ENCODE data around the gene TM9SF2.

TM9SF2 gene

GRCh38 chr13:99496184-99497142, 4.8 kb upstream of the TM9SF2 start:
- DNase-seq = no peak

DNA sequence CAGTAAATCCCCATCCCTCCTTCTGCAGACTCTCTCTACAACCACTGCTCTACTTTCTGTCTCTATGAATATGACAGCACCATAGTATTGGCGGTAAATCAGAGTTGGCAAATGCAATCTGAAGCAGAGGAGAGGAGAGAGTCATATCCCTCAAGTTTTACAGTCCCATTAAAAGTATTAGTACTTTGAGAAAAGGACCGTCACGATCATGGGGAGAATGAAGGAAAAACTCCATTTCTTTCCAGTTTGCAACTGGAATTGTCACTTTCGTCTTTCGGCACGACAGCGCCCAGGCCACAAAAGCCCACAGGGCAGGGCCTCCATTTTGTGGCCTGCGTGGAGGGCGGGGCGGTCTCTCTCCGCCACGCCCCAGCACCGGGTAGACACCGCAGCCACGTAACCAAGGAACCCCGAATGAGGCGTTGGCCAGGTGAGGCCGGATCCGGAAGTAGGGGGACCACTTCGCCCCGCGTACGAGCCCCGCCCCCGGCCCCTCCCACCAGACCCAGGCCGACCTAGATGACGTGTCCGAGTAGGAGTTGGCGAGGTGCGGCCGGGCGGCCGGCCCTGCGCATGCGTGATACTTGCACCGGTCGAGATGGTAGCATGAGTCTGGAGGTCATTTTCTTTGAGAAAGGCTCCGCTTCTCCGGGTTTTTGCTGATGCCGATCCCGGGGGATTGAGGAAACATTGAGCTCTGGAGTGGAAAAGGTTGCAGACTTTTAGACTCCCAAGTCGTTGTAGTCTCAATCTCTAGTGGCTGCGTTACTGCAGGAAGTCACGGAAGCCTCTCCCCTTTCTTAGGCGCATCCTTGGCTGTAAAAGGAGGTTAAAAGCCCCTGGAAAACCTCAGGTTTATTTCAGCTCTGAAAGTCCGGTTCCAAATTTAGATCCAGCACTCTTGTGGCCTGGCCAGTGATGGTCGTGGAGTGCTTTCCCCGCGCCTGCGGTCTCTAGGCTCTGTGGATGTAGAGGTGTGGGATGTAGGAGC, 2.8 kb upstream of the TM9SF2 start:
- peak; percentile 90 for DNase-seq

GRCh38 chr13:99500839-99501183, 461 bp upstream of the TM9SF2 start:
- no peak for DNase-seq

DNA sequence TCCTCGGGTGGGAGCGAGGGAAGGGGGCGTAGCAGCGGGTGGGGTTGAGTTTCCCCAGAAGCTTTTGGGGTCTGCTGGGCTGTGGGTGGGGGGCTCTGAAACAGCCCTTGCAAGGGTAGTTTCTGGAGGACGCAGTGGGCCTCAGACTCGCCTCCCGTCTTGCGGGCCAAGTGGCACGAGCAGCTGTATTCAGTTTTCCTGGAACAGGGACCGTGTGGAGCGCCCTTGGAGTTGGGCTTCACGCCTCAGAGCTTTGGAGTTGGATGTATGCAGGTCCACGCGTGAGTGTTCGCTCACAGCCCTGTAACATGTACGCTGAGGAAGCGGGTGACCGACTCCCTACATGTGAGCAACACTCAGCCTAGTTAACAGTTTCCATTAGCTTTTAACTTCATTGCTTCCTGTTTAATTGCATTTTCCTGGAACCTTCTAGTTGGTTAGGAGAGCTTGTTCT, 603 bp downstream of the TM9SF2 start:
- DNase-seq = no peak

- DNase-seq = no peak
Measured at GRCh38 chr13:99505814-99506269, 4.6 kb downstream of the TM9SF2 start.

GRCh38 chr13:99506634-99507033, 5.4 kb downstream of the TM9SF2 start:
- no peak for DNase-seq

GRCh38 chr13:99507054-99507453, 5.8 kb downstream of the TM9SF2 start:
- DNase-seq = no peak

GRCh38 chr13:99507551-99507950, 6.3 kb downstream of the TM9SF2 start:
- no peak for DNase-seq

DNA sequence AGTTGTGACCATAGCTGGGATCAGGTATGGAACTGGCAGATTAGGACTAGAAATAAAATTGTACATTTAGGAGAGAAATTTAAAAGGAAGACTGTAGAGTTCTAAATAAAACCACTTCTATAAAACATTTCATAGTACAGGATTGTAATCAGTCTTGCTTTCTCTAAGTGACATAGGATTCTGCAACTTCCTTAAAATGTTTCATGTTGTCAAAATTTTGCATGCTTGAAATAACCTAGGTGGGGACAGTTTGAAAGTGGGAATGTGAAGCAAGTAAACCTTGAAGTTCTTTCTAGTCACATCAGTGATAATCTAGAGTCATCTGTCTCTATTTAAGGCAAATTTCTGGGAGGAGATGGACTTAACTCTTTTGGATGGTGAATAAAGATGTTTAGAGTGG, 6.7 kb downstream of the TM9SF2 start:
- no peak for DNase-seq

DNA sequence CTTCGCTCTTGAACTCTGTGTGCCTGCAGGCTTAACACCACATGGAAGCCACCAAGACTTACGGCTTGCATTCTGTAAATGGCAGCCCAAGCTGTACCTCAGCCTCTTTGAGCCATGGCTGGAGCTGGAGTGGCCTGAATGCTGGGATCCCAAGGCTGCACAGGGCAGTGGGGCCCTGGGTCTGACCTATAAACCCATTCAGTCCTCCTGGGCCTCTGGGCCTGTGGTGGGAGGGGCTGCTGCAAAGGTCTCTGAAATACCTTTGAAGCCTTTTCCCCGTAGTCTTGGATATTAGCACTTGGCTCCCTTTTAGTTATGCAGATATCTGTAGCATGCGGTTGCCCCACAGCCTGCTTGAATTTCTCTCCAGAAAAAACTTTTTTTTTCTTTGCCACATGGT, 8.2 kb downstream of the TM9SF2 start:
- no peak for DNase-seq

DNA sequence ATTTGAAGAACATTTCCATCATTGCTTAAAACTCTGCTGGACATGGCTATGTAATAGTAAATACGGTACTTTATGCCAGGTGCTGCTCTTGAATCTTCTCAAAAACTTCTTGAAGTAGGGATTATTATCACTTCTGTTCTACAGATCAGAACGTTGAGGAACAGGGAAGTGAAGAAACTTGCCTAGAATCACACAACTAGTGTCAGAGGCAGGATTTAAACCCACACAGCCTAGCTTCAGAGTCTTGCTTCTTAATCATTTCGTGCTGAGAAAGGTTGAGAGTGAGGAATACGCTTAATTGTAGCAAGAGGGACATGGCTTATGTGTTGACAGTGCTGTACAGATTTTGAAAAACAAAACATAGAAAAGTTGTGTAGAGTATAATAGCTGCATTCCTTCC, 13.5 kb downstream of the TM9SF2 start:
- DNase-seq = no peak

DNA sequence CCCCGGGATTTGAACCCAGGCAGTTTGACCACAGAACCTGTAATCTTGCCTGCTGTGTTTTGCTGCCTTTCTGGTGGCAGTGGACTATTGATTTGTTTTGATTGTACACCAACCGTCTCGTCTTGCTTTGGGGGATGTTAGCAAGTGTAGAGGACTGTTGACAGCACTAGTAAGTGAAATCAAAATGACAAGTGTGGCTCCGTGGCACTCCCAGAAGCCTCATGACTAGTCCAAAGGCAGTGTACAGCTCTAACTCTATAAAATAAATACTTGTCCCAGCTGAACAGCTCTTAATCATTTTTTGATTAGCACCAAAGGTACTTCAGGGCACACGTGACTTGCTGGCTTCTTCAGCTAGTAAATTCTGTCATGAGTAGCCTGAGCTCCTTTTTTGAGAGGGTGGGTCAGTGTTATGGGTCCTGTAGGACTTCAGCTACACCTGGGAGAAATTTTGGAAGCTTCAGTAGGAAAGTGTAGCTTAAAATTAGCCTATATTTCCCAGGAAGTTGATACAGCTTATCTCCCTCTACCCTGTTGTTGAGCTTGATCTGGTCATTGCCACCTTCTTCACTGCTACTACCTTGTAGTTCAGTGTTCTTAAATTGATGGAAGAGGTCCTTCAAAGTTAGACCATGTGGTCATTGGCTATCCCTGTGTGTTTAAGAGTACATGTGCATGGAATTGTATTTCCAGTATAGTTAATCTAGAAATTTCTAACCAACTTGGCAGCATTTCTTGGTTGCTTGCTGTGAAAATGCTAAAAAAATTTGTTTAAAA, 15.1 kb downstream of the TM9SF2 start:
- DNase-seq = no peak

- no peak for DNase-seq
Measured at GRCh38 chr13:99517577-99517976, 16.3 kb downstream of the TM9SF2 start.

DNA sequence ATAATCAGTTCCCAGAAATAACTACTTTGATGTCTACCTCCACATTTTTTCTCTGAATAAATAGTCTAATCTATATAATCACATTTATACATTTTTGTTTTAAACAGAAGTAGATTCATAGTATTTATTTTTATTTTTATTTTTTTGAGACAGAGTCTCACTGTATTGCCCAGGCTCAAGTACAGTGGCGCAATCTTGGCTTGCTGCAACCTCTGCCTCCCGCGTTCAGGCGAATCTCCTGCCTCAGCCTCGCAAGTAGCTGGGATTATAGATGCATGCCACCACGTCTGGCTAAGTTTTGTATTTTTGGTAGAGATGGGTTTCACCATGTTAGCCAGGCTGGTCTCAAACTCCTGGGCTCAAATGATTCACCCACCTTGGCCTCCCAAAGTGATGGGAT, 16.7 kb downstream of the TM9SF2 start:
- no peak for DNase-seq

DNA sequence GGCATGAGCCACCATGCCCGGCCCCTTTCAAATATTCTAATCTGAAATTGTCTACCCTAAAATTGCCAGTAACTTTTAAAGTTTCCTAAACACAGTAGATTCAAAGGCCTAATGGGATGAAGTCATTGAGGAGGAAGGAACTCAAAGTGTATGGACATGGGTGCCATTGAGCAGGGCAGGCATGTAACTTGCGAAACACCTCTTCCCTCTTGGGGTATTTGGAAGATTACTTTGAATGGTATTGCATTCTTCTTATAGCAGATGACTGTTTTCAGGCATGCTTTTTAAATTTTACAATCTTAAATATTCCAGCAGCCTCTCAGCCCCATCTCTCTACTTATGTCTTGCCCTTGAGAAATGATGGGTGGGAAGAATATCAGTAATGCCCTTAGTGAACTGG, 21.0 kb downstream of the TM9SF2 start:
- DNase-seq = no peak

DNA sequence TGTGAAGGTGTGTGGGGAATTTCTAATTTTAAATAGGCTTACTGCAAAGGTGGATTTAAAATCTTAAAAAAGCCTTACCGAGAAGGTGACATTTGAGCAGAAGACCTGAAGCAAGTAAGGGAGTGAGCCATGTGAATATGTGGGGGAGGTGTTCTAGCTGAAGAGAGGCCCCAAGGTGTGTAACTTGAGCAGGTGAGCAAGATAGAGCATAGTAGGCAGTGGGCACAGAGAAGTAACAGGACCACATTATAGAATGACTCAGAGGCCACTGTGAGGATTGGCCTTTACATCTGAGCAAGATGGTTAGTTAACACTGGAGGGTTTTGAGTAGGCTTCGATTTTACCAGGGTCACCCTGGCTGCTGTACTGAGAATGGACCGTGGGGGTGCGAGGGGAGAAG, 22.6 kb downstream of the TM9SF2 start:
- no peak for DNase-seq

GRCh38 chr13:99525967-99526366, 24.7 kb downstream of the TM9SF2 start:
- no peak for DNase-seq

DNA sequence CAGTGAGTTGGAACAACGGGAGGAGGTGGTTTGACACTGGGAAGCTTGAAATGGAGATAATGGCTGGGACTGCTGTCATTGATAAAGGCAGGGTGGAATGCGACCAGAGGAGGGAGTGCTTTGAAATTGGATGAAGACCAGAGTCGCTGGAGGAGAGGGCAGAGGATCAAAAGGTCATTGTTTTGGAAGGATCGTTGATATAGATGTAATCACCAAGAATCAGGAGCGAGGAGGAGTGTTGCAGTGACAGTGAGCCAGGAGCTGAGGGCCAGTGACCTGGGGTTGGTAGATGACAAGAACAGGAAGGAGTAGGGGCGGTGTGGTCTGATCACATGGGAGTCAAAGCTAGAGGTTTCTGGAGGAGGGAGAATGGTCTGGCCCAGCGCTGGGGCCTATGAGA, 25.3 kb downstream of the TM9SF2 start:
- DNase-seq = no peak

- no peak for DNase-seq
Measured at GRCh38 chr13:99527301-99527700, 26.0 kb downstream of the TM9SF2 start.

- no peak for DNase-seq
Measured at GRCh38 chr13:99528547-99528946, 27.3 kb downstream of the TM9SF2 start.

GRCh38 chr13:99536023-99536422, 34.8 kb downstream of the TM9SF2 start:
- no peak for DNase-seq

GRCh38 chr13:99540530-99540929, 39.3 kb downstream of the TM9SF2 start:
- no peak for DNase-seq
